ENCODE data around the gene UBD.

UBD gene

DNA sequence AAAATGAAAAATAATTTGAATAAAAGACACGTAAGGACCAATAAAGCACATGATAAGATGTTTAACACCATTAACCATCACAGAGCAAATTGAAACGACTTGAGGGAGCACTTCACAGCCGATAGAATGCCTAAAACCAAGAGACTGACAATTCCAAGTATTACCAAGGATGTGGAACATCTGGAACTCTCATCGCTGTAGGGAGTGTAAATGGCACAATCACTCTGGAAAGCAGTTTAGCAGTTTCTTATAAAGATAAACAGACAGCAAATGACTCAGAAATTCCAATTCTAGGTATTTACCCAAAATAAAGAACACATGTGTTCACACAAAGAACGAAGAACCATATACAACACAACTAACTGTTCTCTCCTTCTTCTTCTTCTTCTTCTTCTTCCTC lies 8.5 kb upstream of the UBD start:
- TF ChIP-seq, protein P1, sequence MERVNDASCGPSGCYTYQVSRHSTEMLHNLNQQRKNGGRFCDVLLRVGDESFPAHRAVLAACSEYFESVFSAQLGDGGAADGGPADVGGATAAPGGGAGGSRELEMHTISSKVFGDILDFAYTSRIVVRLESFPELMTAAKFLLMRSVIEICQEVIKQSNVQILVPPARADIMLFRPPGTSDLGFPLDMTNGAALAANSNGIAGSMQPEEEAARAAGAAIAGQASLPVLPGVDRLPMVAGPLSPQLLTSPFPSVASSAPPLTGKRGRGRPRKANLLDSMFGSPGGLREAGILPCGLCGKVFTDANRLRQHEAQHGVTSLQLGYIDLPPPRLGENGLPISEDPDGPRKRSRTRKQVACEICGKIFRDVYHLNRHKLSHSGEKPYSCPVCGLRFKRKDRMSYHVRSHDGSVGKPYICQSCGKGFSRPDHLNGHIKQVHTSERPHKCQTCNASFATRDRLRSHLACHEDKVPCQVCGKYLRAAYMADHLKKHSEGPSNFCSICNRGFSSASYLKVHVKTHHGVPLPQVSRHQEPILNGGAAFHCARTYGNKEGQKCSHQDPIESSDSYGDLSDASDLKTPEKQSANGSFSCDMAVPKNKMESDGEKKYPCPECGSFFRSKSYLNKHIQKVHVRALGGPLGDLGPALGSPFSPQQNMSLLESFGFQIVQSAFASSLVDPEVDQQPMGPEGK (CRISPR knock-in tag; IDR thresholded peaks at IDR 0.05; ENCODE audit: borderline replicate concordance): no peak
- TF ChIP-seq, protein P2, sequence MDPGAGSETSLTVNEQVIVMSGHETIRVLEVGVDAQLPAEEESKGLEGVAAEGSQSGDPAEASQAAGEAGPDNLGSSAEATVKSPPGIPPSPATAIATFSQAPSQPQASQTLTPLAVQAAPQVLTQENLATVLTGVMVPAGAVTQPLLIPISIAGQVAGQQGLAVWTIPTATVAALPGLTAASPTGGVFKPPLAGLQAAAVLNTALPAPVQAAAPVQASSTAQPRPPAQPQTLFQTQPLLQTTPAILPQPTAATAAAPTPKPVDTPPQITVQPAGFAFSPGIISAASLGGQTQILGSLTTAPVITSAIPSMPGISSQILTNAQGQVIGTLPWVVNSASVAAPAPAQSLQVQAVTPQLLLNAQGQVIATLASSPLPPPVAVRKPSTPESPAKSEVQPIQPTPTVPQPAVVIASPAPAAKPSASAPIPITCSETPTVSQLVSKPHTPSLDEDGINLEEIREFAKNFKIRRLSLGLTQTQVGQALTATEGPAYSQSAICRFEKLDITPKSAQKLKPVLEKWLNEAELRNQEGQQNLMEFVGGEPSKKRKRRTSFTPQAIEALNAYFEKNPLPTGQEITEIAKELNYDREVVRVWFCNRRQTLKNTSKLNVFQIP (CRISPR knock-in tag; IDR thresholded peaks at IDR 0.05; ENCODE audit: borderline replicate concordance, low read depth): no peak
- ATAC-seq: no peak

DNA sequence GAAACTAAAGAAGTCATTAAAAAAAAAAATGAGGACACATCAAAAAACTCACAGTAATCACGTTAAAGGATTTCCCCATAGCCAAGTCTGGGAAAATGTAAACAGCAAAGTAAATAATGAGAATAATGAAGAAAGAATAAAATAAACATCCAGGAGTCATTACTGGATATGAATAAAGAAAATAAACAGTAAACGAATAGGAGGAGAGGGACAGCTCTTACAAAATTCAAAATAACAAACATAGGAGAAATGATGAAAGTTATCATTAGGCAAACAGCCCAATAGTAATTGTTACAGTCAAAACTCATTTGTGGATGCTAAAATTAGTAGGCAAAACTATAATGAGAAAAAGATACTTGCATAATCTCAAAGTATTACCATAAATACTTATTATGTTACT lies 8.0 kb upstream of the UBD start:
- ATAC-seq: no peak
- TF ChIP-seq ZNF70 (CRISPR knock-in tag; IDR thresholded peaks at IDR 0.05) (no peak), RARB (CRISPR knock-in tag; IDR thresholded peaks at IDR 0.05) (no peak)
- TF ChIP-seq, protein P3, sequence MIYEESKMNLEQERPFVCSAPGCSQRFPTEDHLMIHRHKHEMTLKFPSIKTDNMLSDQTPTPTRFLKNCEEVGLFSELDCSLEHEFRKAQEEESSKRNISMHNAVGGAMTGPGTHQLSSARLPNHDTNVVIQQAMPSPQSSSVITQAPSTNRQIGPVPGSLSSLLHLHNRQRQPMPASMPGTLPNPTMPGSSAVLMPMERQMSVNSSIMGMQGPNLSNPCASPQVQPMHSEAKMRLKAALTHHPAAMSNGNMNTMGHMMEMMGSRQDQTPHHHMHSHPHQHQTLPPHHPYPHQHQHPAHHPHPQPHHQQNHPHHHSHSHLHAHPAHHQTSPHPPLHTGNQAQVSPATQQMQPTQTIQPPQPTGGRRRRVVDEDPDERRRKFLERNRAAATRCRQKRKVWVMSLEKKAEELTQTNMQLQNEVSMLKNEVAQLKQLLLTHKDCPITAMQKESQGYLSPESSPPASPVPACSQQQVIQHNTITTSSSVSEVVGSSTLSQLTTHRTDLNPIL (CRISPR knock-in tag; IDR thresholded peaks at IDR 0.05; ENCODE audit: low read depth): no peak
- TF ChIP-seq, protein P1 (CRISPR knock-in tag; IDR thresholded peaks at IDR 0.05; ENCODE audit: borderline replicate concordance): no peak
- TF ChIP-seq, protein P4, sequence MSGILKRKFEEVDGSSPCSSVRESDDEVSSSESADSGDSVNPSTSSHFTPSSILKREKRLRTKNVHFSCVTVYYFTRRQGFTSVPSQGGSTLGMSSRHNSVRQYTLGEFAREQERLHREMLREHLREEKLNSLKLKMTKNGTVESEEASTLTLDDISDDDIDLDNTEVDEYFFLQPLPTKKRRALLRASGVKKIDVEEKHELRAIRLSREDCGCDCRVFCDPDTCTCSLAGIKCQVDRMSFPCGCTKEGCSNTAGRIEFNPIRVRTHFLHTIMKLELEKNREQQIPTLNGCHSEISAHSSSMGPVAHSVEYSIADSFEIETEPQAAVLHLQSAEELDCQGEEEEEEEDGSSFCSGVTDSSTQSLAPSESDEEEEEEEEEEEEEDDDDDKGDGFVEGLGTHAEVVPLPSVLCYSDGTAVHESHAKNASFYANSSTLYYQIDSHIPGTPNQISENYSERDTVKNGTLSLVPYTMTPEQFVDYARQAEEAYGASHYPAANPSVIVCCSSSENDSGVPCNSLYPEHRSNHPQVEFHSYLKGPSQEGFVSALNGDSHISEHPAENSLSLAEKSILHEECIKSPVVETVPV (CRISPR knock-in tag; IDR thresholded peaks at IDR 0.05): no peak
- TF ChIP-seq, protein P2 (CRISPR knock-in tag; IDR thresholded peaks at IDR 0.05; ENCODE audit: borderline replicate concordance, low read depth): no peak

DNA sequence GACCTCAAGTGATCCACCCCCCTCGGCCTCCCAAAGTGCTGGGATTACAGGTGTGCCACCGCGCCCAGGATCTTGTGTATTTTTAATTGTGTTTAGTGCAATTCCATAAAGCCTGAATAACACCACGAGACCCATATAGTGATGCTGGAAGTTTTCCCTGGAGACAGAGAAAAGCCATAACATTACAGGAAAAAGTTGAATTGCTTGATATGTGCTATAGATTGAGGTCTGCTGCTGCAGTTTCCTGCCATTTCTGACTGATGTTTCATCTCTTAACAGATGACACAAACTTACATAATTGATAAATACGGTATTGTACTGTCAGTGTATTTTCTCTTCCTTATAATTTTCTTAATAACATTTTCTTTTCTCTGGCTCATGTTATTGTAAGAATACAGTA lies 7.3 kb upstream of the UBD start:
- ATAC-seq: no peak
- TF ChIP-seq PPARA (CRISPR knock-in tag; IDR thresholded peaks at IDR 0.05; ENCODE audit: borderline replicate concordance): no peak
- TF ChIP-seq, protein P5, sequence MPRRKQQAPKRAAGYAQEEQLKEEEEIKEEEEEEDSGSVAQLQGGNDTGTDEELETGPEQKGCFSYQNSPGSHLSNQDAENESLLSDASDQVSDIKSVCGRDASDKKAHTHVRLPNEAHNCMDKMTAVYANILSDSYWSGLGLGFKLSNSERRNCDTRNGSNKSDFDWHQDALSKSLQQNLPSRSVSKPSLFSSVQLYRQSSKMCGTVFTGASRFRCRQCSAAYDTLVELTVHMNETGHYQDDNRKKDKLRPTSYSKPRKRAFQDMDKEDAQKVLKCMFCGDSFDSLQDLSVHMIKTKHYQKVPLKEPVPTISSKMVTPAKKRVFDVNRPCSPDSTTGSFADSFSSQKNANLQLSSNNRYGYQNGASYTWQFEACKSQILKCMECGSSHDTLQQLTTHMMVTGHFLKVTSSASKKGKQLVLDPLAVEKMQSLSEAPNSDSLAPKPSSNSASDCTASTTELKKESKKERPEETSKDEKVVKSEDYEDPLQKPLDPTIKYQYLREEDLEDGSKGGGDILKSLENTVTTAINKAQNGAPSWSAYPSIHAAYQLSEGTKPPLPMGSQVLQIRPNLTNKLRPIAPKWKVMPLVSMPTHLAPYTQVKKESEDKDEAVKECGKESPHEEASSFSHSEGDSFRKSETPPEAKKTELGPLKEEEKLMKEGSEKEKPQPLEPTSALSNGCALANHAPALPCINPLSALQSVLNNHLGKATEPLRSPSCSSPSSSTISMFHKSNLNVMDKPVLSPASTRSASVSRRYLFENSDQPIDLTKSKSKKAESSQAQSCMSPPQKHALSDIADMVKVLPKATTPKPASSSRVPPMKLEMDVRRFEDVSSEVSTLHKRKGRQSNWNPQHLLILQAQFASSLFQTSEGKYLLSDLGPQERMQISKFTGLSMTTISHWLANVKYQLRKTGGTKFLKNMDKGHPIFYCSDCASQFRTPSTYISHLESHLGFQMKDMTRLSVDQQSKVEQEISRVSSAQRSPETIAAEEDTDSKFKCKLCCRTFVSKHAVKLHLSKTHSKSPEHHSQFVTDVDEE (CRISPR knock-in tag; IDR thresholded peaks at IDR 0.05): no peak
- TF ChIP-seq GLIS3 (CRISPR knock-in tag; IDR thresholded peaks at IDR 0.05): no peak
- no peak for TF ChIP-seq TOX (CRISPR knock-in tag; IDR thresholded peaks at IDR 0.05; ENCODE audit: borderline replicate concordance)
- no peak for TF ChIP-seq ARNTL (CRISPR knock-in tag; IDR thresholded peaks at IDR 0.05; ENCODE audit: borderline replicate concordance, low read depth)
- no peak for TF ChIP-seq TCF4 (CRISPR knock-in tag; IDR thresholded peaks at IDR 0.05; ENCODE audit: borderline replicate concordance)
- TF ChIP-seq, protein P2 (CRISPR knock-in tag; IDR thresholded peaks at IDR 0.05; ENCODE audit: borderline replicate concordance, low read depth): no peak
- TF ChIP-seq CSDC2 (CRISPR knock-in tag; IDR thresholded peaks at IDR 0.05): no peak
- TF ChIP-seq BACH2 (CRISPR knock-in tag; IDR thresholded peaks at IDR 0.05; ENCODE audit: borderline replicate concordance): no peak
- no peak for TF ChIP-seq OSR1 (CRISPR knock-in tag; IDR thresholded peaks at IDR 0.05)
- no peak for TF ChIP-seq ZFP3 (CRISPR knock-in tag; IDR thresholded peaks at IDR 0.05)

All from SK-N-SH treated with all-trans-retinoic acid at 6 μM for 48 hours (cell line).